ENCODE measurements around the gene EMX1.

- TF ChIP-seq YY1 (IDR thresholded peaks at IDR 0.05; ENCODE audit: insufficient read depth, insufficient read length) (no peak), ZNF274 (IDR thresholded peaks at IDR 0.05; ENCODE audit: low read depth, low read length) (no peak), SUZ12 (IDR thresholded peaks at IDR 0.05; ENCODE audit: extremely low read depth, insufficient read depth, insufficient read length) (no peak)
These were observed 15.5 kb downstream of the EMX1 start for GRCh38 chr2:72932805-72933204.

All from NT2/D1 (cell line).